HepG2 (cell line): ENCODE measurements around the gene RUNDC1. TPM values are rescaled to one million over a fixed set of nuclear protein-coding genes. Genes with fewer than 3 reads are reported as not detected.

Experiments used
- ATM ChIP-seq: fragments of 450-650 bp; IDR thresholded peaks from 2 replicates; pipeline ENCODE4 v1.7.1; 2017; ENCODE audit warnings: mild to moderate bottlenecking, borderline replicate concordance
- CBX1 ChIP-seq: IDR thresholded peaks from one replicate; pipeline ENCODE4 v1.6.1; 2016; ENCODE audit warnings: antibody characterized with exemption, low read depth
- GATAD1 ChIP-seq: IDR thresholded peaks from 2 replicates; pipeline ENCODE4 v1.6.1; 2016; ENCODE audit warnings: missing genetic modification reagents, missing compliant biosample characterization
- HNF4G ChIP-seq, 2 experiments: sonication (generic) in 1 of 2; formaldehyde crosslinking in 1 of 2; IDR thresholded peaks; 2 replicates each; pipeline versions ENCODE4 v1.4.0 to v1.6.1; 2011 to 2020; ENCODE audit warnings: borderline replicate concordance in 2 of 2, low read depth in 2 of 2, mild to moderate bottlenecking in 2 of 2, low read length in 1 of 2, missing genetic modification reagents in 1 of 2, moderate library complexity in 1 of 2
- KAT2B ChIP-seq: fragments of 150-350 bp; IDR thresholded peaks from 2 replicates; pipeline ENCODE4 v1.6.1; 2014; ENCODE audit warnings: low read depth, low read length, borderline replicate concordance
- POGZ ChIP-seq: sonication (generic); formaldehyde crosslinking; IDR thresholded peaks from 2 replicates; pipeline ENCODE4 v1.4.0; 2020; ENCODE audit warnings: mild to moderate bottlenecking, missing genetic modification reagents
- RNF2 ChIP-seq: fragments of 450-650 bp; conservative IDR thresholded peaks from 2 replicates; pipeline ENCODE4 v1.6.1; 2016; ENCODE audit warnings: low read depth
- SAP130 ChIP-seq: IDR thresholded peaks from 2 replicates; pipeline ENCODE4 v1.6.1; 2016; ENCODE audit warnings: low read depth
- SMC3 ChIP-seq: IDR thresholded peaks from 2 replicates; pipeline ENCODE4 v1.6.1; 2011; ENCODE audit warnings: low read length, improper control_type of control experiment
- TP53 ChIP-seq: sonication (generic); formaldehyde crosslinking; conservative IDR thresholded peaks from 2 replicates; pipeline ENCODE4 v1.4.0; 2020; ENCODE audit warnings: missing genetic modification reagents
- ZNF30 ChIP-seq: sonication (generic); formaldehyde crosslinking; IDR thresholded peaks from 2 replicates; pipeline ENCODE4 v1.5.0; 2020; ENCODE audit warnings: mild to moderate bottlenecking, missing genetic modification reagents
- ZNF510 ChIP-seq: sonication (generic); formaldehyde crosslinking; IDR thresholded peaks from 2 replicates; pipeline ENCODE4 v1.4.0; 2020; ENCODE audit warnings: low read depth, mild to moderate bottlenecking, missing genetic modification reagents
- ZNF841 ChIP-seq: sonication (generic); formaldehyde crosslinking; IDR thresholded peaks from 2 replicates; pipeline ENCODE4 v1.8.1; 2023; ENCODE audit warnings: missing genetic modification reagents, borderline replicate concordance
- ZNF891 ChIP-seq: sonication (generic); formaldehyde crosslinking; IDR thresholded peaks from 2 replicates; pipeline ENCODE4 v1.5.0; 2020; ENCODE audit warnings: mild to moderate bottlenecking, missing genetic modification reagents
- polyA plus RNA-seq, 8 experiments: library from polyadenylated mRNA; depleted of rRNA in 3 of 8; stranded (reverse) in 7 of 8; unstranded in 1 of 8; fragments of >200 nt; fragmentation: Illumina TruSeq in 4 of 8; extraction: Trizol in 4 of 8; gene quantifications; 2 replicates each; pipeline versions ENCODE4 v1.2.1 to v1.2.3, GENCODE V29; 2011 to 2016; ENCODE audit warnings: low read depth in 4 of 8, missing spikeins in 1 of 8, mixed read lengths in 1 of 8; ENCODE audit not compliant: insufficient read depth in 1 of 8
- total RNA-seq, 5 experiments: library from RNA; depleted of rRNA; stranded (reverse); fragments of >200 nt; fragmentation: Illumina TruSeq; extraction: Trizol; gene quantifications; 2 replicates each; pipeline ENCODE4 v1.2.3, GENCODE V29; 2016; ENCODE audit warnings: low read depth in 1 of 5
- TF ChIP-seq, protein P1 (sequence below): sonication (generic); formaldehyde crosslinking; IDR thresholded peaks from 2 replicates; pipeline ENCODE4 v1.8.0; 2022; ENCODE audit warnings: mild to moderate bottlenecking, missing genetic modification reagents
- TF ChIP-seq, protein P2 (sequence below): sonication (generic); formaldehyde crosslinking; IDR thresholded peaks from 2 replicates; pipeline ENCODE4 v1.4.0; 2020; ENCODE audit warnings: mild to moderate bottlenecking, missing genetic modification reagents
- TF ChIP-seq, protein P3 (sequence below): sonication (generic); formaldehyde crosslinking; conservative IDR thresholded peaks from 2 replicates; pipeline ENCODE4 v1.4.0; 2020; ENCODE audit warnings: missing genetic modification reagents
- TF ChIP-seq, protein P4 (sequence below): sonication (generic); formaldehyde crosslinking; IDR thresholded peaks from 2 replicates; pipeline ENCODE4 v1.9.0; 2021; ENCODE audit warnings: missing genetic modification reagents, borderline replicate concordance
- TF ChIP-seq, protein P5 (sequence below): sonication (generic); formaldehyde crosslinking; IDR thresholded peaks from 2 replicates; pipeline ENCODE4 v1.5.0; 2020; ENCODE audit warnings: mild to moderate bottlenecking, missing genetic modification reagents, borderline replicate concordance

Gene RUNDC1
- total and polyA plus RNA-seq, 2 of the 13 experiments (the other 11 are each of a cell fraction or from before 2014, with no cell fraction given), result 10.3 to 11.4 TPM

DNA sequence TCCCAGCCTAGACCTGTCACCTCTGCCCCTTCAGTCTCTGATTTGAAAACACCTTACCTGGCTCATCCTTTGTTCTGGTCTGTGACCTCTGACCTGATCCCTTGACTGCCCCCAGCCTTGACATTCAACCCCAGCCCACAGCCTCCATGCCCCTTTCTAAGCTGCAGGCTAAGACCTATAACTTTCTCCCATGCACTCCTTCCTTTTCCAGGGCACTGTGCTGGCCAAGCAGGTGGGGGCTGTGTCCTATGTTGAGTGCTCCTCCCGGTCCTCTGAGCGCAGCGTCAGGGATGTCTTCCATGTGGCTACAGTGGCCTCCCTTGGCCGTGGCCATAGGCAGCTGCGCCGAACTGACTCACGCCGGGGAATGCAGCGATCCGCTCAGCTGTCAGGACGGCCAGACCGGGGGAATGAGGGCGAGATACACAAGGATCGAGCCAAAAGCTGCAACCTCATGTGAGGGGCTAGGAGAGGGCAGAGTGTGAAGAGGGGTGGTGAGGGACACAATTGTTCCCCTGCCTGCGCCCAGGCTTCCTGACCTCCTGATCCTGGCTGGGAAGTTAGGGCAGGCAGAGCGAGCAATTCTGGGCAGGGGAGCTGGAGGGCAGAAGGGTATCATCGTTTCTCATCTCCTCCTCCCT lies 48.0 kb downstream of the RUNDC1 start (continued):
- TF ChIP-seq ZNF841 (CRISPR knock-in tag) (no peak), HNF4G (IDR thresholded peaks at IDR 0.05; ENCODE audit: borderline replicate concordance, low read depth, low read length) (no peak), HNF4G (CRISPR knock-in tag; IDR thresholded peaks at IDR 0.05; ENCODE audit: borderline replicate concordance, low read depth) (0 out of 2 replicates have a peak, but pooled peaks have one; percentile 35), TP53 (CRISPR knock-in tag) (no peak), GATAD1 (CRISPR knock-in tag) (0 out of 2 replicates have a peak, but pooled peaks have one; percentile 10), ATM (no peak), KAT2B (no peak), POGZ (CRISPR knock-in tag) (no peak), CBX1 (no peak), ZNF30 (CRISPR knock-in tag) (no peak), ZNF510 (CRISPR knock-in tag) (no peak), SAP130 (CRISPR knock-in tag) (peak; percentile 52), SMC3 (no peak), ZNF891 (no peak), RNF2 (no peak)
- TF ChIP-seq, protein P1, sequence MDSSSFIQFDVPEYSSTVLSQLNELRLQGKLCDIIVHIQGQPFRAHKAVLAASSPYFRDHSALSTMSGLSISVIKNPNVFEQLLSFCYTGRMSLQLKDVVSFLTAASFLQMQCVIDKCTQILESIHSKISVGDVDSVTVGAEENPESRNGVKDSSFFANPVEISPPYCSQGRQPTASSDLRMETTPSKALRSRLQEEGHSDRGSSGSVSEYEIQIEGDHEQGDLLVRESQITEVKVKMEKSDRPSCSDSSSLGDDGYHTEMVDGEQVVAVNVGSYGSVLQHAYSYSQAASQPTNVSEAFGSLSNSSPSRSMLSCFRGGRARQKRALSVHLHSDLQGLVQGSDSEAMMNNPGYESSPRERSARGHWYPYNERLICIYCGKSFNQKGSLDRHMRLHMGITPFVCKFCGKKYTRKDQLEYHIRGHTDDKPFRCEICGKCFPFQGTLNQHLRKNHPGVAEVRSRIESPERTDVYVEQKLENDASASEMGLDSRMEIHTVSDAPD (CRISPR knock-in tag), result no peak
- TF ChIP-seq, protein P2, sequence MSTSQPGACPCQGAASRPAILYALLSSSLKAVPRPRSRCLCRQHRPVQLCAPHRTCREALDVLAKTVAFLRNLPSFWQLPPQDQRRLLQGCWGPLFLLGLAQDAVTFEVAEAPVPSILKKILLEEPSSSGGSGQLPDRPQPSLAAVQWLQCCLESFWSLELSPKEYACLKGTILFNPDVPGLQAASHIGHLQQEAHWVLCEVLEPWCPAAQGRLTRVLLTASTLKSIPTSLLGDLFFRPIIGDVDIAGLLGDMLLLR (CRISPR knock-in tag), result no peak
- TF ChIP-seq, protein P3, sequence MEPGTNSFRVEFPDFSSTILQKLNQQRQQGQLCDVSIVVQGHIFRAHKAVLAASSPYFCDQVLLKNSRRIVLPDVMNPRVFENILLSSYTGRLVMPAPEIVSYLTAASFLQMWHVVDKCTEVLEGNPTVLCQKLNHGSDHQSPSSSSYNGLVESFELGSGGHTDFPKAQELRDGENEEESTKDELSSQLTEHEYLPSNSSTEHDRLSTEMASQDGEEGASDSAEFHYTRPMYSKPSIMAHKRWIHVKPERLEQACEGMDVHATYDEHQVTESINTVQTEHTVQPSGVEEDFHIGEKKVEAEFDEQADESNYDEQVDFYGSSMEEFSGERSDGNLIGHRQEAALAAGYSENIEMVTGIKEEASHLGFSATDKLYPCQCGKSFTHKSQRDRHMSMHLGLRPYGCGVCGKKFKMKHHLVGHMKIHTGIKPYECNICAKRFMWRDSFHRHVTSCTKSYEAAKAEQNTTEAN (CRISPR knock-in tag), result no peak
- TF ChIP-seq, protein P4, sequence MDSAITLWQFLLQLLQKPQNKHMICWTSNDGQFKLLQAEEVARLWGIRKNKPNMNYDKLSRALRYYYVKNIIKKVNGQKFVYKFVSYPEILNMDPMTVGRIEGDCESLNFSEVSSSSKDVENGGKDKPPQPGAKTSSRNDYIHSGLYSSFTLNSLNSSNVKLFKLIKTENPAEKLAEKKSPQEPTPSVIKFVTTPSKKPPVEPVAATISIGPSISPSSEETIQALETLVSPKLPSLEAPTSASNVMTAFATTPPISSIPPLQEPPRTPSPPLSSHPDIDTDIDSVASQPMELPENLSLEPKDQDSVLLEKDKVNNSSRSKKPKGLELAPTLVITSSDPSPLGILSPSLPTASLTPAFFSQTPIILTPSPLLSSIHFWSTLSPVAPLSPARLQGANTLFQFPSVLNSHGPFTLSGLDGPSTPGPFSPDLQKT, result no peak
- TF ChIP-seq, protein P5, sequence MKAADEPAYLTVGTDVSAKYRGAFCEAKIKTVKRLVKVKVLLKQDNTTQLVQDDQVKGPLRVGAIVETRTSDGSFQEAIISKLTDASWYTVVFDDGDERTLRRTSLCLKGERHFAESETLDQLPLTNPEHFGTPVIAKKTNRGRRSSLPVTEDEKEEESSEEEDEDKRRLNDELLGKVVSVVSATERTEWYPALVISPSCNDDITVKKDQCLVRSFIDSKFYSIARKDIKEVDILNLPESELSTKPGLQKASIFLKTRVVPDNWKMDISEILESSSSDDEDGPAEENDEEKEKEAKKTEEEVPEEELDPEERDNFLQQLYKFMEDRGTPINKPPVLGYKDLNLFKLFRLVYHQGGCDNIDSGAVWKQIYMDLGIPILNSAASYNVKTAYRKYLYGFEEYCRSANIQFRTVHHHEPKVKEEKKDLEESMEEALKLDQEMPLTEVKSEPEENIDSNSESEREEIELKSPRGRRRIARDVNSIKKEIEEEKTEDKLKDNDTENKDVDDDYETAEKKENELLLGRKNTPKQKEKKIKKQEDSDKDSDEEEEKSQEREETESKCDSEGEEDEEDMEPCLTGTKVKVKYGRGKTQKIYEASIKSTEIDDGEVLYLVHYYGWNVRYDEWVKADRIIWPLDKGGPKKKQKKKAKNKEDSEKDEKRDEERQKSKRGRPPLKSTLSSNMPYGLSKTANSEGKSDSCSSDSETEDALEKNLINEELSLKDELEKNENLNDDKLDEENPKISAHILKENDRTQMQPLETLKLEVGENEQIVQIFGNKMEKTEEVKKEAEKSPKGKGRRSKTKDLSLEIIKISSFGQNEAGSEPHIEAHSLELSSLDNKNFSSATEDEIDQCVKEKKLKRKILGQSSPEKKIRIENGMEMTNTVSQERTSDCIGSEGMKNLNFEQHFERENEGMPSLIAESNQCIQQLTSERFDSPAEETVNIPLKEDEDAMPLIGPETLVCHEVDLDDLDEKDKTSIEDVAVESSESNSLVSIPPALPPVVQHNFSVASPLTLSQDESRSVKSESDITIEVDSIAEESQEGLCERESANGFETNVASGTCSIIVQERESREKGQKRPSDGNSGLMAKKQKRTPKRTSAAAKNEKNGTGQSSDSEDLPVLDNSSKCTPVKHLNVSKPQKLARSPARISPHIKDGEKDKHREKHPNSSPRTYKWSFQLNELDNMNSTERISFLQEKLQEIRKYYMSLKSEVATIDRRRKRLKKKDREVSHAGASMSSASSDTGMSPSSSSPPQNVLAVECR (CRISPR knock-in tag), result no peak
